Aorta (tissue), 5 donors: Measurements from ENCODE around the gene MTF1. TPM values are rescaled to one million over a fixed set of nuclear protein-coding genes. Genes with fewer than 3 reads are reported as not detected.

Experiments used
- ATAC-seq: fragments of 200-7000 bp; cut with Tn5 transposase; one replicate; pipeline ENCODE4 v1.9.1; 2022; ENCODE audit warnings: moderate library complexity; ENCODE audit not compliant: low FRiP score
- DNase-seq, 2 donors: peaks; one replicate each; pipeline ENCODE4 v3.0.0-alpha.2; 2020
- H3K27ac ChIP-seq, 2 donors: one replicate each; pipeline ENCODE4 v1.5.1; 2013; ENCODE audit warnings: low read length in 2 of 2, mild to moderate bottlenecking in 2 of 2, moderate library complexity in 2 of 2, control low read depth in 1 of 2, inconsistent platforms in 1 of 2, low read depth in 1 of 2
- H3K27me3 ChIP-seq, 2 donors: one replicate each; pipeline ENCODE4 v1.6.1; 2013; ENCODE audit warnings: control low read depth in 1 of 2, low read length in 1 of 2, mild to moderate bottlenecking in 1 of 2, moderate library complexity in 1 of 2; ENCODE audit not compliant: insufficient read depth in 2 of 2, control insufficient read depth in 1 of 2
- H3K36me3 ChIP-seq, 2 donors: one replicate each; pipeline ENCODE4 v1.6.1; 2013; ENCODE audit warnings: control low read depth in 1 of 2, low read length in 1 of 2, mild to moderate bottlenecking in 1 of 2; ENCODE audit not compliant: insufficient read depth in 2 of 2, control insufficient read depth in 1 of 2
- H3K4me1 ChIP-seq, 2 donors: one replicate each; pipeline ENCODE4 v1.6.1; 2013; ENCODE audit warnings: low read length in 2 of 2, control low read depth in 1 of 2, mild to moderate bottlenecking in 1 of 2, moderate library complexity in 1 of 2; ENCODE audit not compliant: insufficient read depth in 2 of 2, control insufficient read depth in 1 of 2
- H3K4me3 ChIP-seq, 2 donors: one replicate each; pipeline ENCODE4 v1.5.1; 2013; ENCODE audit warnings: low read length in 2 of 2, control low read depth in 1 of 2, mild to moderate bottlenecking in 1 of 2
- H3K9me3 ChIP-seq: one replicate; pipeline ENCODE4 v1.6.1; 2013; ENCODE audit warnings: mild to moderate bottlenecking, low read length; ENCODE audit not compliant: control insufficient read depth
- WGBS, 2 donors: extraction: QIAGEN DNeasy Blood & Tissue Kit; methylation state at CpG; one replicate each; pipeline ENCODE4 v1.1.7; 2013; 5-methylcytosine and 5-hydroxymethylcytosine counted together
- intact Hi-C, 2 donors: fragments of 100-400 bp; cut with DNase I; formaldehyde crosslinking; loops; one replicate each; pipeline versions ENCODE4 v1.14.2 to v1.15.0; 2022
- polyA plus RNA-seq, 2 donors: library from polyadenylated mRNA; stranded (reverse); fragments of 200-250 nt; gene quantifications; one replicate each; pipeline ENCODE4 v1.2.3, GENCODE V29; 2013
- total RNA-seq, 2 donors: library from RNA; stranded (reverse); fragmentation: NEBNext Ultra II Directional; extraction: Animal tissue kit (Norgen Biotek cat#: 25700); gene quantifications; one replicate each; pipeline ENCODE4 v1.2.1, GENCODE V29; 2021
- donor health status: healthy with polysubstance abuse.
- donor health status: Bipolar disorder and iron deficiency.
- donor health status: DM: no; HTN: no; CAD: no.
- donor health status: DM: no; HTN: no; CAD: no.
- donor health status: DM: yes; HTN: yes; CAD: no.

MTF1 gene
- total and polyA plus RNA-seq, 4 donors = 2.1 to 23.5 (median 11.9) TPM

- no peak overlapping the region for H3K27ac ChIP-seq
- intact Hi-C loops = no loop called here
- no peak for ATAC-seq
- WGBS, 2 donors = 90 to 92% methylated on average over 4 of the region's 4 CpGs
- no peak overlapping the region for H3K4me3 ChIP-seq
- H3K4me1 ChIP-seq = no peaks in the 10 kb centered on the region
- H3K36me3 ChIP-seq = peaks cover 7 to 9% of the 10 kb centered on the region in 2 donors
- H3K9me3 ChIP-seq = no peaks in the 10 kb centered on the region
- H3K27me3 ChIP-seq = no peaks in the 10 kb centered on the region
- DNase-seq = no peak
Measured at GRCh38 chr1:37861151-37861550, 1.8 kb upstream of the MTF1 start.

- WGBS, 2 donors = 21% methylated on average over 5 of the region's 5 CpGs
- peak overlapping the region in 1 of 2 donors; percentile 37 for H3K27ac ChIP-seq
- intact Hi-C loops = no loop called here
- DNase-seq (no peak), ATAC-seq (no peak)
- H3K4me3 ChIP-seq = peak overlapping the region in 1 of 2 donors; percentile 70
- peaks cover 1 to 5% of the 10 kb centered on the region in 2 donors for H3K36me3 ChIP-seq
- no peaks in the 10 kb centered on the region for H3K27me3 ChIP-seq
- H3K9me3 ChIP-seq = no peaks in the 10 kb centered on the region
- H3K4me1 ChIP-seq = no peaks in the 10 kb centered on the region
Measured at GRCh38 chr1:37860346-37860666, 914 bp upstream of the MTF1 start.

GRCh38 chr1:37858931-37859506 lies 373 bp downstream of the MTF1 start:
- H3K36me3 ChIP-seq = peaks cover 0 to 9% of the 10 kb centered on the region in 2 donors
- H3K4me3 ChIP-seq = peak overlapping the region; percentile 80 to 86
- intact Hi-C loops = loop anchor here (2.0 to 5.0 kb wide), 3 partner anchors 47 to 262 kb away; partner anchors contain the start of genes GNL2 (in 1 of the 2) and YRDC (in 1 of the 2)
- ATAC-seq (peak; percentile 48), DNase-seq (peak in 1 of 2 donors; percentile 79)
- no peaks in the 10 kb centered on the region for H3K4me1 ChIP-seq
- 1% methylated on average over 21 of the region's 21 CpGs for WGBS, 2 donors
- H3K27me3 ChIP-seq = no peaks in the 10 kb centered on the region
- no peaks in the 10 kb centered on the region for H3K9me3 ChIP-seq
- H3K27ac ChIP-seq = no peak overlapping the region

- WGBS, 2 donors = 96 to 97% methylated on average over 6 of the region's 6 CpGs
- H3K27me3 ChIP-seq = no peaks in the 10 kb centered on the region
- H3K4me3 ChIP-seq = no peak overlapping the region
- peaks cover 0 to 6% of the 10 kb centered on the region in 2 donors for H3K36me3 ChIP-seq
- H3K9me3 ChIP-seq = no peaks in the 10 kb centered on the region
- no peak for DNase-seq
- no peak for ATAC-seq
- no peak overlapping the region for H3K27ac ChIP-seq
- H3K4me1 ChIP-seq = peaks cover 2 to 3% of the 10 kb centered on the region in 2 donors
- intact Hi-C loops = no loop called here
Measured at GRCh38 chr1:37854406-37854805, 5.0 kb downstream of the MTF1 start.

DNA sequence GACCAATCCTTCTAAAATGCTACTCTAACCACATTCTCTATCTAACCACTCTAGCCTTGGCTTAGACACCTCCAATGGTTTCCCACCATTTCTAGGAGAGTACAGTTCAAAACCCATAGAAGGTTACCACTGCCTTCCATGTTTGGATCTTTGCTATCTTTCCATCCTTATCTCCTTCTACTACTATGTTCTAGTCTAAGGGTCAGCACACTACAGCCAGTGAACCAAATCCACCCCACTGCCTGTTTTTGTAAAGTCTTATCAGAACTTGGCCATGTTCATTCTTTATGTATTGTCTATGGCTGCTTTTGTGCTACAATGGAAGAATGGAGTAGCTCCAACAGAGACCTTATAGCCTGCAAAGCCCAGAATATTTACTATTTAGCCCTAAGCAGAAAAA lies 6.2 kb downstream of the MTF1 start:
- intact Hi-C loops = no loop called here

GRCh38 chr1:37851782-37852210 lies 7.6 kb downstream of the MTF1 start:
- DNase-seq (no peak), ATAC-seq (no peak)
- H3K27ac ChIP-seq = no peak overlapping the region
- intact Hi-C loops = no loop called here
- no peaks in the 10 kb centered on the region for H3K27me3 ChIP-seq
- no peaks in the 10 kb centered on the region for H3K9me3 ChIP-seq
- H3K36me3 ChIP-seq = peaks cover 0 to 4% of the 10 kb centered on the region in 2 donors
- no peak overlapping the region for H3K4me3 ChIP-seq
- H3K4me1 ChIP-seq = peaks cover 2 to 3% of the 10 kb centered on the region in 2 donors
- WGBS, 2 donors = 76 to 86% methylated on average over 2 of the region's 2 CpGs

More for the DNA sequence above, 6.2 kb downstream of the MTF1 start:
- Histone ChIP-seq H3K27ac (no peak overlapping the region), H3K9me3 (no peaks in the 10 kb centered on the region), H3K4me3 (no peak overlapping the region), H3K36me3 (peaks cover 0 to 6% of the 10 kb centered on the region in 2 donors), H3K4me1 (peaks cover 2 to 3% of the 10 kb centered on the region in 2 donors), H3K27me3 (no peaks in the 10 kb centered on the region)
- ATAC-seq (no peak), DNase-seq (no peak)

GRCh38 chr1:37851262-37851661 lies 8.1 kb downstream of the MTF1 start:
- intact Hi-C loops = no loop called here
- Histone ChIP-seq H3K27me3 (no peaks in the 10 kb centered on the region), H3K4me1 (peaks cover 2 to 3% of the 10 kb centered on the region in 2 donors), H3K4me3 (no peak overlapping the region), H3K36me3 (peaks cover 0 to 4% of the 10 kb centered on the region in 2 donors), H3K9me3 (no peaks in the 10 kb centered on the region), H3K27ac (no peak overlapping the region)
- DNase-seq (no peak), ATAC-seq (no peak)

DNA sequence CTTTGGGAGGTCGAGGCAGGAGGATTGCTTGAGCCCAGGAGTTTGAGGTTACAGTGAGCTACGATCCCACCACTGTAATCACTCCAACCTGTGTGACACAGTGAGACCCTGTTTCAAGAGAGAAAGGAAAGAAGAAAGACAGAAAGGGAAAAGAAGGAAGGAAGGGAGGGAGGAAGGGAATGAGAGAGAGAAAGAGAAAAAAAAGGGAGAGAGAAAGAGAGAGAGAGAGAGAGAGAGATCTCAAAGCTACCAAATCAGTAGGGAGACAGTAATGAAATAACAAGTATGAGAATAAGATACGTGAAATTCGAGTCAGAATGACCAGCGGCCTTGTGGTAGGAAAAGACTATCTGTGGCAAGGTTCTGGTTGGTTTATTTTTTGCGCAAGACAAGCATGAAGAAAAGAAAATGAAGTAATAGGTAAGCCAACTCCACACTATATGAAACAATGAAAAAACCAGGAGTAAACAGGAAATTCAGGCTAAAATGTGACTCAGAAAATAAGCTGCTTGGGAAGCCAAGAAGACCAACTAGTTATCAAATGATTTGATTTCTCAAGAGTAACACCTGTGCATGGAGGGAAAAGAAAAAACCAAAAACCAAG lies 8.9 kb downstream of the MTF1 start:
- Histone ChIP-seq H3K27me3 (no peaks in the 10 kb centered on the region), H3K4me3 (no peak overlapping the region), H3K4me1 (peaks cover 2 to 3% of the 10 kb centered on the region in 2 donors), H3K27ac (no peak overlapping the region), H3K9me3 (no peaks in the 10 kb centered on the region), H3K36me3 (peaks cover 0 to 4% of the 10 kb centered on the region in 2 donors)
- ATAC-seq (no peak), DNase-seq (no peak)
- 89 to 90% methylated on average over 6 of the region's 6 CpGs for WGBS, 2 donors
- intact Hi-C loops = no loop called here

GRCh38 chr1:37849480-37849879 lies 9.9 kb downstream of the MTF1 start:
- Histone ChIP-seq H3K27ac (no peak overlapping the region), H3K36me3 (no peaks in the 10 kb centered on the region), H3K9me3 (no peaks in the 10 kb centered on the region), H3K4me3 (no peak overlapping the region), H3K4me1 (peaks cover 2 to 3% of the 10 kb centered on the region in 2 donors), H3K27me3 (no peaks in the 10 kb centered on the region)
- ATAC-seq = no peak
- intact Hi-C loops = no loop called here
- no peak for DNase-seq
- WGBS, 2 donors = 88 to 92% methylated on average over 3 of the region's 3 CpGs
